GM12801 (cell line): Measurements from ENCODE around the gene MAJIN.

Experiments used
- CTCF ChIP-seq: IDR thresholded peaks from one replicate; pipeline ENCODE4 v1.5.1; 2011; ENCODE audit warnings: control low read depth; ENCODE audit not compliant: insufficient read length; ENCODE audit errors: extremely low read depth

Gene MAJIN

GRCh38 chr11:64987998-64988854, 16.3 kb upstream of the MAJIN start:
- TF ChIP-seq CTCF = no peak

GRCh38 chr11:64976651-64977050, 4.7 kb upstream of the MAJIN start:
- TF ChIP-seq CTCF = no peak

GRCh38 chr11:64974124-64974523, 2.2 kb upstream of the MAJIN start:
- TF ChIP-seq CTCF = no peak

GRCh38 chr11:64970731-64971151, 1.2 kb downstream of the MAJIN start:
- TF ChIP-seq CTCF = no peak

GRCh38 chr11:64969209-64969608, 2.7 kb downstream of the MAJIN start:
- TF ChIP-seq CTCF = no peak

- no peak for TF ChIP-seq CTCF
Measured at GRCh38 chr11:64967375-64967774, 4.5 kb downstream of the MAJIN start.

- no peak for TF ChIP-seq CTCF
Measured at GRCh38 chr11:64963072-64963631, 8.8 kb downstream of the MAJIN start.
